K562 (cell line): Measurements from ENCODE around the gene ZNF420. TPM values are rescaled to one million over a fixed set of nuclear protein-coding genes. Genes with fewer than 3 reads are reported as not detected.

Experiments used
- ATAC-seq: fragments of 200-7000 bp; cut with Tn5 transposase; 3 replicates; pipeline ENCODE4 v1.9.1; 2020; ENCODE audit warnings: moderate library complexity
- BruUV-seq: library from RNA; stranded (reverse); fragments of 400-500 nt; replicated peaks from 2 replicates; lab custom pipeline; 2021; lab: Mats Ljungman, UMichigan
- CTCF ChIA-PET: fragments of 300-600 bp; formaldehyde crosslinking; extraction: SDS; loops from one replicate; lab custom pipeline; 2021; ENCODE audit warnings: low intra/inter-chr PET ratio; lab: Yijun Ruan, JAX
- POLR2A ChIA-PET: fragments of 300-600, 350-650 bp; sonication (Branson Sonifier 250); formaldehyde crosslinking; extraction: SDS; loops from one replicate; lab custom pipeline; 2021; ENCODE audit warnings: antibody characterized with exemption, inconsistent platforms; lab: Yijun Ruan, JAX
- DNase-seq, 4 experiments: peaks; one replicate each; pipeline versions ENCODE4 v3.0.0 to v3.0.0-alpha.2; 2011 to 2018; ENCODE audit warnings: low spot score in 3 of 4, mixed read lengths in 3 of 4; ENCODE audit errors: extremely low read depth in 1 of 4
- FAIRE-seq: peaks from 2 replicates; lab custom pipeline; 2011; peaks lifted over from hg19 to GRCh38; lab: Jason Lieb, UNC
- H2AFZ ChIP-seq: 2 replicates; pipeline ENCODE4 v1.6.0; 2011; ENCODE audit warnings: low read depth, low read length, control low read depth, inconsistent platforms
- H3K27ac ChIP-seq: fragments of 200-600 bp; 3 replicates; pipeline ENCODE4 v1.8.0; 2011; ENCODE audit warnings: low read depth, mild to moderate bottlenecking, control low read depth, inconsistent platforms, low read length, moderate library complexity, mixed read lengths; ENCODE audit errors: extremely low read depth
- H3K27me3 ChIP-seq, 2 experiments: fragments of 300-600 bp in 1 of 2; 2 replicates in 1 of 2; 3 replicates in 1 of 2; pipeline versions ENCODE4 v1.6.0 to v1.8.0; 2011; ENCODE audit warnings: inconsistent platforms in 2 of 2, low read length in 2 of 2, mild to moderate bottlenecking in 1 of 2, mixed read lengths in 1 of 2, moderate library complexity in 1 of 2; ENCODE audit not compliant: control insufficient read depth in 2 of 2, insufficient read depth in 2 of 2
- H3K36me3 ChIP-seq: fragments of 300-600 bp; 3 replicates; pipeline ENCODE4 v1.8.0; 2011; ENCODE audit warnings: mild to moderate bottlenecking, low read length, inconsistent platforms; ENCODE audit not compliant: control insufficient read depth, insufficient read depth
- H3K4me1 ChIP-seq, 2 experiments: fragments of 200-600 bp in 1 of 2; replicated peaks in 1 of 2; 2 replicates in 1 of 2; 3 replicates in 1 of 2; pipeline versions ENCODE4 v1.5.1 to v1.8.0; 2011; ENCODE audit warnings: inconsistent platforms in 2 of 2, low read length in 2 of 2, mild to moderate bottlenecking in 1 of 2, mixed read lengths in 1 of 2, moderate library complexity in 1 of 2; ENCODE audit not compliant: control insufficient read depth in 2 of 2, insufficient read depth in 2 of 2
- H3K4me2 ChIP-seq: 2 replicates; pipeline ENCODE4 v1.6.1; 2011; ENCODE audit warnings: low read length, control low read depth, inconsistent platforms, mixed read lengths; ENCODE audit not compliant: insufficient read depth
- H3K4me3 ChIP-seq: fragments of 200-600 bp; sonication (generic), shearing (Covaris generic); 2 replicates; pipeline ENCODE4 v1.5.1; 2016; ENCODE audit warnings: control low read depth, inconsistent platforms
- H3K79me2 ChIP-seq: fragments of 200-600 bp; 3 replicates; pipeline ENCODE4 v1.8.0; 2011; ENCODE audit warnings: low read length, inconsistent platforms; ENCODE audit not compliant: control insufficient read depth, insufficient read depth
- H3K9ac ChIP-seq, 2 experiments: 2 replicates each; pipeline versions ENCODE4 v1.6.0 to v1.6.1; 2011; ENCODE audit warnings: low read depth in 2 of 2, low read length in 2 of 2, control low read depth in 1 of 2, inconsistent platforms in 1 of 2, mild to moderate bottlenecking in 1 of 2, mixed read lengths in 1 of 2; ENCODE audit not compliant: insufficient read depth in 1 of 2
- H3K9me1 ChIP-seq: one replicate; pipeline ENCODE4 v1.6.0; 2011; ENCODE audit warnings: inconsistent platforms, mild to moderate bottlenecking, low read length, moderate library complexity; ENCODE audit not compliant: control insufficient read depth, insufficient read depth
- H3K9me3 ChIP-seq: replicated peaks from 2 replicates; pipeline ENCODE4 v1.5.1; 2011; ENCODE audit warnings: low read depth, low read length, inconsistent platforms; ENCODE audit not compliant: control insufficient read depth, insufficient read depth
- H4K20me1 ChIP-seq: replicated peaks from 2 replicates; pipeline ENCODE4 v1.6.1; 2011; ENCODE audit warnings: low read length, inconsistent platforms, mixed read lengths; ENCODE audit not compliant: control insufficient read depth, insufficient read depth
- CBX1 ChIP-seq: sonication (generic); IDR thresholded peaks from 2 replicates; pipeline ENCODE4 v1.6.1; 2016; ENCODE audit warnings: antibody characterized with exemption, low read depth, mild to moderate bottlenecking
- HDAC1 ChIP-seq, 2 experiments: fragments of 450-650 bp; IDR thresholded peaks; 2 replicates each; pipeline ENCODE4 v1.6.1; 2016 to 2017; ENCODE audit warnings: inconsistent platforms in 1 of 2, mild to moderate bottlenecking in 1 of 2, moderate library complexity in 1 of 2
- MCM7 ChIP-seq, 2 experiments: fragments of 450-650 bp; IDR thresholded peaks; 2 replicates each; pipeline ENCODE4 v1.6.1; 2016 to 2018
- PTBP1 ChIP-seq: fragments of 200-400 bp; formaldehyde crosslinking; IDR thresholded peaks from 2 replicates; pipeline ENCODE4 v1.6.1; 2017; ENCODE audit warnings: low read depth, low read length
- SNRNP70 ChIP-seq: fragments of 200-400 bp; formaldehyde crosslinking; optimal IDR thresholded peaks from 2 replicates; pipeline ENCODE3; 2017; ENCODE audit warnings: low read depth, low read length
- ZFPM2 ChIP-seq: fragments of 250-450 bp; sonication (Bioruptor Pico); IDR thresholded peaks from 2 replicates; pipeline ENCODE4 v1.5.1; 2022; ENCODE audit warnings: mild to moderate bottlenecking
- ZKSCAN8 ChIP-seq: fragments of 200-800 bp; sonication (Bioruptor generic); IDR thresholded peaks from 2 replicates; pipeline ENCODE4 v1.6.1; 2016; ENCODE audit warnings: missing genetic modification characterization, missing compliant biosample characterization
- ZNF165 ChIP-seq: fragments of 250-450 bp; sonication (Bioruptor Pico); IDR thresholded peaks from 2 replicates; pipeline ENCODE4 v1.4.0; 2020; ENCODE audit warnings: borderline replicate concordance
- ZNF785 ChIP-seq: fragments of 250-450 bp; sonication (Bioruptor Pico); IDR thresholded peaks from 2 replicates; pipeline ENCODE4 v1.4.0; 2020; ENCODE audit warnings: mild to moderate bottlenecking
- WGBS: fragments of 100-300 bp; shearing (Covaris generic); methylation state at CpG from one replicate; pipeline ENCODE4 v1.1.6; 2016; ENCODE audit warnings: low coverage, mixed read lengths; ENCODE audit not compliant: insufficient coverage; ENCODE audit errors: missing lambda C conversion rate; 5-methylcytosine and 5-hydroxymethylcytosine counted together
- in situ Hi-C: fragments of 300-500 bp; cut with MboI; formaldehyde crosslinking; loops from 4 replicates; pipeline ENCODE4 v1.15.0; 2018; ENCODE audit warnings: inconsistent platforms, mixed read lengths
- intact Hi-C: fragments of 100-400 bp; cut with micrococcal nuclease; formaldehyde crosslinking; loops from 2 replicates; pipeline ENCODE4 v1.14.2; 2022
- polyA plus RNA-seq, 8 experiments: library from polyadenylated mRNA; depleted of rRNA in 4 of 8; stranded (reverse) in 5 of 8; unstranded in 3 of 8; fragments of >200 nt; fragmentation: Nextera tagmentation in 2 of 8; fragmentation: Illumina TruSeq in 1 of 8; extraction: Ambion mirVana in 2 of 8; extraction: Trizol in 1 of 8; gene quantifications; 2 replicates each; pipeline versions ENCODE4 v1.2.1 to v1.2.3, GENCODE V29; 2011 to 2014; ENCODE audit warnings: inconsistent platforms in 1 of 8, missing spikeins in 1 of 8
- total RNA-seq, 7 experiments: library from RNA; depleted of rRNA in 6 of 7; stranded (reverse); fragments of >200 nt in 6 of 7; fragmentation: Illumina TruSeq in 2 of 7; extraction: Trizol in 2 of 7; gene quantifications; 2 replicates each; pipeline versions ENCODE4 v1.2.1 to v1.2.3, GENCODE V29; 2011 to 2021; ENCODE audit warnings: low replicate concordance in 1 of 7
- TF ChIP-seq, protein P1 (sequence below): fragments of 450-650 bp; IDR thresholded peaks from 2 replicates; pipeline ENCODE4 v1.6.1; 2016; ENCODE audit warnings: borderline replicate concordance
- TF ChIP-seq, protein P2 (sequence below), 2 experiments: fragments of 450-650 bp; IDR thresholded peaks; 2 replicates each; pipeline ENCODE4 v1.6.1; 2016

The ZNF420 gene
- total and polyA plus RNA-seq, 9 of the 15 experiments (the other 6 are each of a cell fraction or from before 2014, with no cell fraction given): 2.6 to 7.2 (median 5.1) TPM

DNA sequence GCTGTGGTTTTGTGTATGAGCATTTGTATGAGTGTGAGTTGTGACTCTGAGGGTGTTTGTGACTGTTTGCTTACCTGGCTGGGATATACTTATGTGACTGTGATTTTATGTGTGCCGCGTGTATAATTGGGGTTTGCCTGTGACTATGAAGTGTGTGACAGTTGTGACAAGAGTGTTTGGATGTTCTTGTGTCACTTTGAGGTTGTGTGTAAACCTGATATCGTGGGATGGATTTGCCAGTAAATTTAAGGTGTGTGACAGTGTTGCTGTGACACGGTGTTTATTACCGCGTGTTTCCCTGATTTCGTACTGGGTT lies 442 bp downstream of the ZNF420 start:
- ATAC-seq: no peak
- H3K27ac ChIP-seq: peak overlapping the region; percentile 71; the same call in 2 of the 3 replicates
- CTCF ChIA-PET: interaction anchor here (0.5 kb wide), 1 partner anchor 9 kb away, joined by 4 read pairs; no protein-coding TSS in a partner anchor
- H3K9me1 ChIP-seq: no peaks in the 10 kb centered on the region
- peak overlapping the region; percentile 71 to 96 for H3K9ac ChIP-seq
- H3K9me3 ChIP-seq: peaks cover 3% of the 10 kb centered on the region; the same call in 1 of the 2 replicates
- intact Hi-C loops (no loop called here), in situ Hi-C loops (no loop called here)
- TF ChIP-seq SNRNP70: no peak
- TF ChIP-seq ZNF785 (CRISPR knock-in tag): no peak
- TF ChIP-seq MCM7 (IDR thresholded peaks at IDR 0.05): no peak
- TF ChIP-seq HDAC1 (IDR thresholded peaks at IDR 0.05): peak in 1 of 2 experiments; percentile 76; a peak in 2 of 4 replicates
- TF ChIP-seq ZKSCAN8: no peak
- no peak for TF ChIP-seq ZFPM2 (CRISPR knock-in tag)
- TF ChIP-seq, protein P1, sequence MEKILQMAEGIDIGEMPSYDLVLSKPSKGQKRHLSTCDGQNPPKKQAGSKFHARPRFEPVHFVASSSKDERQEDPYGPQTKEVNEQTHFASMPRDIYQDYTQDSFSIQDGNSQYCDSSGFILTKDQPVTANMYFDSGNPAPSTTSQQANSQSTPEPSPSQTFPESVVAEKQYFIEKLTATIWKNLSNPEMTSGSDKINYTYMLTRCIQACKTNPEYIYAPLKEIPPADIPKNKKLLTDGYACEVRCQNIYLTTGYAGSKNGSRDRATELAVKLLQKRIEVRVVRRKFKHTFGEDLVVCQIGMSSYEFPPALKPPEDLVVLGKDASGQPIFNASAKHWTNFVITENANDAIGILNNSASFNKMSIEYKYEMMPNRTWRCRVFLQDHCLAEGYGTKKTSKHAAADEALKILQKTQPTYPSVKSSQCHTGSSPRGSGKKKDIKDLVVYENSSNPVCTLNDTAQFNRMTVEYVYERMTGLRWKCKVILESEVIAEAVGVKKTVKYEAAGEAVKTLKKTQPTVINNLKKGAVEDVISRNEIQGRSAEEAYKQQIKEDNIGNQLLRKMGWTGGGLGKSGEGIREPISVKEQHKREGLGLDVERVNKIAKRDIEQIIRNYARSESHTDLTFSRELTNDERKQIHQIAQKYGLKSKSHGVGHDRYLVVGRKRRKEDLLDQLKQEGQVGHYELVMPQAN: 0 out of 2 replicates have a peak, but pooled peaks have one; percentile 73
- TF ChIP-seq ZNF165 (CRISPR knock-in tag): 0 out of 2 replicates have a peak, but pooled peaks have one; percentile 11
- TF ChIP-seq, protein P2, sequence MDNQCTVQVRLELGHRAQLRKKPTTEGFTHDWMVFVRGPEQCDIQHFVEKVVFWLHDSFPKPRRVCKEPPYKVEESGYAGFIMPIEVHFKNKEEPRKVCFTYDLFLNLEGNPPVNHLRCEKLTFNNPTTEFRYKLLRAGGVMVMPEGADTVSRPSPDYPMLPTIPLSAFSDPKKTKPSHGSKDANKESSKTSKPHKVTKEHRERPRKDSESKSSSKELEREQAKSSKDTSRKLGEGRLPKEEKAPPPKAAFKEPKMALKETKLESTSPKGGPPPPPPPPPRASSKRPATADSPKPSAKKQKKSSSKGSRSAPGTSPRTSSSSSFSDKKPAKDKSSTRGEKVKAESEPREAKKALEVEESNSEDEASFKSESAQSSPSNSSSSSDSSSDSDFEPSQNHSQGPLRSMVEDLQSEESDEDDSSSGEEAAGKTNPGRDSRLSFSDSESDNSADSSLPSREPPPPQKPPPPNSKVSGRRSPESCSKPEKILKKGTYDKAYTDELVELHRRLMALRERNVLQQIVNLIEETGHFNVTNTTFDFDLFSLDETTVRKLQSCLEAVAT (IDR thresholded peaks at IDR 0.05): peak in 1 of 2 experiments; percentile 45; a peak in 1 of 4 replicates
- TF ChIP-seq CBX1: no peak
- TF ChIP-seq PTBP1: no peak
- H3K79me2 ChIP-seq: peaks cover 30% of the 10 kb centered on the region
- WGBS: 0% methylated on average over 7 of the region's 7 CpGs
- POLR2A ChIA-PET: interaction anchor here (0.6 to 1.0 kb wide), 2 partner anchors 10 to 1356 kb away, joined by 3 read pairs; no protein-coding TSS in a partner anchor
- H3K4me2 ChIP-seq: peak overlapping the region; percentile 97
- H2AFZ ChIP-seq: peak overlapping the region; percentile 96
- DNase-seq: peak in 1 of 4 experiments; percentile 7
- FAIRE-seq: peak; percentile 15
- BruUV-seq: no TSS peak
- H3K4me3 ChIP-seq: peak overlapping the region; percentile 79
- no peaks in the 10 kb centered on the region for H3K36me3 ChIP-seq
- no peaks in the 10 kb centered on the region for H4K20me1 ChIP-seq
- H3K27me3 ChIP-seq: no peaks in the 10 kb centered on the region
- peaks cover 0 to 8% of the 10 kb centered on the region in 2 experiments; a peak in 2 of 5 replicates for H3K4me1 ChIP-seq
